Astrocyte (in vitro differentiated cells and primary cell): ENCODE results near the gene CD40LG.

Experiments used
- CTCF ChIP-seq: IDR thresholded peaks from 2 replicates; pipeline ENCODE4 v1.5.1; 2011; ENCODE audit warnings: low read depth, mild to moderate bottlenecking, inconsistent platforms, low read length, moderate library complexity; ENCODE audit not compliant: insufficient read depth
- EZH2 ChIP-seq: IDR thresholded peaks from 2 replicates; pipeline ENCODE4 v1.6.1; 2012; ENCODE audit warnings: mild to moderate bottlenecking, low read length, inconsistent platforms; ENCODE audit not compliant: insufficient read depth

DNA sequence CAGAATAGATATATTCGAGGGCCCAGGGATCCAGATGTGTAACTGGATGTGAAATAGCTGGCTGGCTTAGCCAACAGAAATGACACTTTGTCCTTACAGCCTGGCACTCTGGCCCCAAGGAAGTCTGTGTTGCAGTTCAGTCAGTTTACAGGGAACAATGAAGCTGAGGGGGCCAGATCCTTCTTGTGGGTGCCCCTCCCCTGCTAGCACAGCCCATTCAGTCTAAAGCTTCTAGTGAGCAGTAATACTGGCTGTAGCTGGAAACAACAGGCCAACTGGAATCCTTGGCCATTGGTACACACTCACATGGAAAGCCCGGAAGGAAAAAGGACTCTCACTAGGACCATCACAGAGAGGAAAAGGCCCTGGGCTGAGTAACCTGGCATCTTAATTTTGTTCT, 22.7 kb upstream of the CD40LG start:
- TF ChIP-seq CTCF = no peak
- TF ChIP-seq EZH2 = no peak
